Liver (tissue), 3 donors: ENCODE results near the gene STX12.

ENCODE experiments used
- FOXA2 ChIP-seq: IDR thresholded peaks from 2 replicates; pipeline ENCODE4 v1.6.1; 2016; ENCODE audit warnings: antibody characterized with exemption
- HNF4G ChIP-seq: IDR thresholded peaks from 2 replicates; pipeline ENCODE4 v1.6.1; 2016; ENCODE audit warnings: antibody characterized with exemption
- JUND ChIP-seq, 2 donors: IDR thresholded peaks; 2 replicates each; pipeline ENCODE4 v1.6.1; 2016; ENCODE audit warnings: antibody characterized with exemption in 2 of 2
- TAF1 ChIP-seq: conservative IDR thresholded peaks from 2 replicates; pipeline ENCODE4 v1.6.1; 2016; ENCODE audit warnings: antibody characterized with exemption, mild to moderate bottlenecking
- TF ChIP-seq, protein P1 (sequence below): fragments of 150-350 bp; IDR thresholded peaks from 2 replicates; pipeline ENCODE4 v1.5.1; 2017; ENCODE audit warnings: improper control_type of control experiment, low read depth, low read length; ENCODE audit not compliant: missing input control
- donor health status: healthy.
- donor health status: healthy.

DNA sequence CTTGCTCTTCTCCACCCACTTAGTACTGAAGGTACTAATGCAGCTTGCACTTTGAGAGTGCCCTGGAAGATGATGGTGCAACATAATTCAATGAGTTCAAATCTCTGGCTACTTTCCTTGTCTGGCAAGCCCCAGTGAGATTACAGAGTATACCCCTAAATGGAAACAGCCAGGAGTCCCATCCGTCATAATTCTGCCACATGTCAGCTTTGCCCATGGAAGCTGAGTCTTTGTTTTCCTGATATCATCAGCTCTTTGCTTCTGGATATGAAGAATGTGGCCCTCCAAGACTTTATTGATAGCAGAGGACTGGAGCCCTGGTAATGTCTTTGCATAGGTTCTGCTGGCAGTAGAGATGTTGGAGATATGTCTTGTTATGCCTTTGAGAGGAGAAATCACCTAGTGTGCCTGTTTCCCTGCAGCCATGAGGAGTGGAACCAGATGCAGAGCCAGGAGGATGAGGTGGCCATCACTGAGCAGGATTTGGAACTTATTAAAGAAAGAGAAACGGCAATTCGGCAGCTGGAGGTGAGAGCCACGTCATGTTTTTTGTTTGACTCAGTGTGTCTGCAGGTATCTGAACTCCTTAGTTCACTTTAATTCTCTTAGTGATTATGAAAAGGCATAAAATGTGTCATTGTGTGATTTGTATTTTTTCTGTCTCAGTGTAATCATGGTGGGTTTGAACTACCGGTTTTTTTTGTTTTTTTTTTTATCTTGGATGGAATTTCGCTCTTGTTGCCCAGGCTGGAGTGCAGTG is 38.9 kb downstream of the STX12 start:
- TF ChIP-seq TAF1 (no peak), JUND (IDR thresholded peaks at IDR 0.05) (no peak), HNF4G (no peak), FOXA2 (no peak)
- TF ChIP-seq, protein P1, sequence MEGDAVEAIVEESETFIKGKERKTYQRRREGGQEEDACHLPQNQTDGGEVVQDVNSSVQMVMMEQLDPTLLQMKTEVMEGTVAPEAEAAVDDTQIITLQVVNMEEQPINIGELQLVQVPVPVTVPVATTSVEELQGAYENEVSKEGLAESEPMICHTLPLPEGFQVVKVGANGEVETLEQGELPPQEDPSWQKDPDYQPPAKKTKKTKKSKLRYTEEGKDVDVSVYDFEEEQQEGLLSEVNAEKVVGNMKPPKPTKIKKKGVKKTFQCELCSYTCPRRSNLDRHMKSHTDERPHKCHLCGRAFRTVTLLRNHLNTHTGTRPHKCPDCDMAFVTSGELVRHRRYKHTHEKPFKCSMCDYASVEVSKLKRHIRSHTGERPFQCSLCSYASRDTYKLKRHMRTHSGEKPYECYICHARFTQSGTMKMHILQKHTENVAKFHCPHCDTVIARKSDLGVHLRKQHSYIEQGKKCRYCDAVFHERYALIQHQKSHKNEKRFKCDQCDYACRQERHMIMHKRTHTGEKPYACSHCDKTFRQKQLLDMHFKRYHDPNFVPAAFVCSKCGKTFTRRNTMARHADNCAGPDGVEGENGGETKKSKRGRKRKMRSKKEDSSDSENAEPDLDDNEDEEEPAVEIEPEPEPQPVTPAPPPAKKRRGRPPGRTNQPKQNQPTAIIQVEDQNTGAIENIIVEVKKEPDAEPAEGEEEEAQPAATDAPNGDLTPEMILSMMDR: no peak
